ENCODE data around the gene ZFHX3. TPM values are rescaled to one million over a fixed set of nuclear protein-coding genes. Genes with fewer than 3 reads are reported as not detected.

ZFHX3 gene
- total RNA-seq, 6 experiments from 2014 or later: 7.1 to 9.4 (median 7.7) TPM

DNA sequence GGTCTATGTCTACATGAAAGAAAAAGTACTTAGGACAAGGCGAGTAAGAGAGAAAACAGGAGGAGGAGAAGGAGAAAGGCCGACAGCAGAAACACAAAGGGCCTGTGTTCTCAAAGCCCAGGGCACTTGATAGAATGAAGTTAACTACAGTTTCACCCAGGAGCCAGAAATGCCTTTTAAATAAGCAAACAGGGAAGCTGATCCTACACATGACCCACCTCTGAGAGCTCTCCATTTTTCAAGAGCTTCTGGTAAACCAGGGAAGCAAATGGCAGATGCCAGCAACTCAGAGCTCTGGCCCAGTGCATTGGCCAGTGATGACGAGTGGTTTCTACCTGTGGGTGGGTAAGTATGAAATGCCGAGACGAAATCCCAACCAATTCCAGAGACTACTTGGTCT, 163.4 kb downstream of the ZFHX3 start:
- Histone ChIP-seq H3K4me3 (no peak overlapping the region), H3K4me1 (no peaks in the 10 kb centered on the region), H3K9me3 (no peaks in the 10 kb centered on the region), H3K27me3 (no peaks in the 10 kb centered on the region), H3K36me3 (peaks cover 0 to 8% (median 2%) of the 10 kb centered on the region in 4 donors), H3K27ac (no peak overlapping the region)
- intact Hi-C loops (cut with DNase I): no loop called here
- DNase-seq (no peak), ATAC-seq (no peak)
- TF ChIP-seq CTCF (IDR thresholded peaks at IDR 0.05) (no peak), POLR2A (IDR thresholded peaks at IDR 0.05) (no peak)
- 88% methylated on average over 5 of the region's 5 CpGs for WGBS (ENCODE audit: insufficient coverage, low coverage, low lambda C conversion rate, missing lambda C conversion rate)

DNA sequence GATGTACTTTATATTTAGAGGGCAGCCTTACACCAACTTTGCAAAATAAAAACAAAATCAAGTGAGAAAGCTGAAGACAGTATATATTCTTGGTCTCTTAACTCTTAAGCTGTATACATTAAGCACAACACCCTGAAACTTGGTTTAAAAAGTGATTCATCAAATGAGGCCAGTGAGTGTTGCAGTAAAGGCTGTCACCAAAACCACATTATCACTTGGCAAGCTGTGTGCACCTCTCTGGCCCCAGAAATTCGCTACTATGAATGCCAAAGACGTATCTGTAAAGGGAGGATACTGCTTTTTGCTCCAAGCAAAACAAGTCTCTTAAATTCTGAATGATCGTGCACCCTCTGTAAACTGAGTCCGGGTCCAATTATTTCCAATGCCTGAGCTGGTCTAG, 163.9 kb downstream of the ZFHX3 start:
- DNase-seq (no peak), ATAC-seq (no peak)
- Histone ChIP-seq H3K36me3 (peaks cover 0 to 4% (median 2%) of the 10 kb centered on the region in 4 donors), H3K27me3 (no peaks in the 10 kb centered on the region), H3K4me1 (no peaks in the 10 kb centered on the region), H3K4me3 (no peak overlapping the region), H3K9me3 (no peaks in the 10 kb centered on the region), H3K27ac (no peak overlapping the region)
- WGBS (ENCODE audit: insufficient coverage, low coverage, low lambda C conversion rate, missing lambda C conversion rate): 69% methylated on average over 4 of the region's 4 CpGs
- intact Hi-C loops (cut with DNase I): no loop called here
- TF ChIP-seq CTCF (IDR thresholded peaks at IDR 0.05) (no peak), POLR2A (IDR thresholded peaks at IDR 0.05) (no peak)

GRCh38 chr16:72879846-72880245, 168.1 kb downstream of the ZFHX3 start:
- no peak for TF ChIP-seq CTCF (IDR thresholded peaks at IDR 0.05)
- TF ChIP-seq POLR2A (IDR thresholded peaks at IDR 0.05): no peak

DNA sequence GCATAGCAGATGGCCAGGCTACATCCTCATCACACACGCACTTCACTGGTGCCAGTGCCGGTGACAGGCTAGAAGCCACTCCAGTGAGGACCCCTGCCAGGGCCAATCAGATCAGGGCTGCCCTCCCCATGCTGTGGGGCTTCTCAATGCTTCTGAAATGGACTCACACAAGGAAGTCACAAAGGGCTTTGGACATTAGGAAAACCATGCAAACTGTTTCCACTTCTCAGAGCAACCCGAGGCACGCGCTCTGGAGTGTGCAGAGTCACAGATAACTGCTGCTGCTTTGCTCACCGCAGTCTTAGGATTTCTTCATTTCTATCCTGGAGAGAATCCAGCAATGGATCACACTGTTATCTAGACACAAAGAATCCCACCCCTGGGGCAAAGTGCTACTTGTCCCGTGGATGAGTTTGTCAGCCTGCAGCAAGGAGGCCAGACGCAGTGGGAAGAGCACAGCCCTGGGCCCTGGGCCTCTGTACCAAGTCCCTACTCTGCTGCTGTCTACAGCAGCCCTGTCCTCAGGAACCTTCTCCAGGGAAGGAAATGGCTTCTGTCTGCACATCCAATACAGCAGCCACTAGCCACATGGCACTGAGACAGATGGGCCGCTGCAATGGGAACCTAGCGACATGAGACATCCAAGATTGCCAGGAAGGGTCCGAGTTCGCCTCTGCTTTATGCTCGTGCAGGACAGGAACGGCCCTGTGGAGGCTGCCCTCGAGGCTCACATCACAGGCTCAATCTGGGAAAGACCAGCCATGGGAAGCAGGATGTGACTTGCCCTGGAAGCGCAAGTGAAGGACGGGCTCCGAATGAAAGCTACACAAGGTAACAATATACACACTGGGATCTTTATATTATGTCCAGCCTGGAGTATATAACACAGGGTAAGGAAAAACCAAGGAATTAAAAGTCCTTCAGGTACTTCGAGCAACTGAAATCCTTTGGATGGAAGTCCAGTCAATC, 169.3 kb downstream of the ZFHX3 start:
- no peak overlapping the region for H3K4me3 ChIP-seq
- 47% methylated on average over 10 of the region's 19 CpGs for WGBS (ENCODE audit: insufficient coverage, low coverage, low lambda C conversion rate, missing lambda C conversion rate)
- peak; percentile 53 to 67 (median 65) for DNase-seq
- TF ChIP-seq POLR2A (IDR thresholded peaks at IDR 0.05): no peak
- no peak for TF ChIP-seq CTCF (IDR thresholded peaks at IDR 0.05)
- ATAC-seq: peak; percentile 68 to 80 (median 76)
- no peaks in the 10 kb centered on the region for H3K27me3 ChIP-seq
- H3K9me3 ChIP-seq: no peaks in the 10 kb centered on the region
- peak overlapping the region; percentile 50 to 68 (median 51) for H3K27ac ChIP-seq
- no peaks in the 10 kb centered on the region for H3K36me3 ChIP-seq
- peaks cover 0 to 34% (median 13%) of the 10 kb centered on the region in 4 donors for H3K4me1 ChIP-seq
- intact Hi-C loops (cut with DNase I): no loop called here

More at GRCh38 chr16:72879846-72880245, 168.1 kb downstream of the ZFHX3 start:
- Histone ChIP-seq H3K9me3 (no peaks in the 10 kb centered on the region), H3K36me3 (peaks cover 0 to 2% (median 0%) of the 10 kb centered on the region in 4 donors), H3K4me3 (no peak overlapping the region), H3K4me1 (peaks cover 0 to 34% (median 13%) of the 10 kb centered on the region in 4 donors), H3K27ac (no peak overlapping the region), H3K27me3 (no peaks in the 10 kb centered on the region)
- WGBS (ENCODE audit: insufficient coverage, low coverage, low lambda C conversion rate, missing lambda C conversion rate): 83% methylated on average over 6 of the region's 11 CpGs
- DNase-seq (no peak), ATAC-seq (peak in 2 of 4 donors; percentile 9 to 16)
- intact Hi-C loops (cut with DNase I): no loop called here

All from right lobe of liver (tissue), 6 donors.